Psoas muscle (tissue), 8 donors: ENCODE measurements around the gene TBC1D30. TPM values are rescaled to one million over a fixed set of nuclear protein-coding genes. Genes with fewer than 3 reads are reported as not detected.

Source experiments
- ATAC-seq, 4 donors: fragments of 200-7000 bp; cut with Tn5 transposase; one replicate each; pipeline ENCODE4 v1.9.1; 2020; ENCODE audit warnings: moderate library complexity in 3 of 4, mild to moderate bottlenecking in 2 of 4
- DNase-seq, 2 donors: peaks; one replicate each; pipeline ENCODE4 v3.0.0-alpha.2; 2020
- H3K27ac ChIP-seq: fragments of 200-600 bp; one replicate; pipeline ENCODE4 v1.8.0; 2022
- H3K27me3 ChIP-seq, 3 donors: fragments of 200-600 bp in 1 of 3; one replicate each; pipeline versions ENCODE4 v1.6.1 to v1.8.0; 2013 to 2022; ENCODE audit warnings: low read length in 2 of 3, mild to moderate bottlenecking in 2 of 3, moderate library complexity in 1 of 3; ENCODE audit not compliant: insufficient read depth in 3 of 3
- H3K36me3 ChIP-seq, 2 donors: fragments of 200-600 bp in 1 of 2; one replicate each; pipeline versions ENCODE4 v1.6.1 to v1.8.0; 2013 to 2022; ENCODE audit warnings: low read depth in 1 of 2, mild to moderate bottlenecking in 1 of 2, moderate library complexity in 1 of 2; ENCODE audit not compliant: insufficient read depth in 1 of 2
- H3K4me1 ChIP-seq: fragments of 200-600 bp; one replicate; pipeline ENCODE4 v1.8.0; 2022
- H3K4me3 ChIP-seq: fragments of 200-600 bp; one replicate; pipeline ENCODE4 v1.8.0; 2022; ENCODE audit warnings: mild to moderate bottlenecking
- H3K9me3 ChIP-seq: fragments of 200-600 bp; one replicate; pipeline ENCODE4 v1.8.0; 2022
- WGBS, 3 donors: extraction: QIAGEN DNeasy Blood & Tissue Kit; methylation state at CpG; one replicate each; pipeline versions ENCODE4 v1.1.6 to v1.1.7; 2013; 5-methylcytosine and 5-hydroxymethylcytosine counted together
- intact Hi-C, 2 donors: fragments of 100-400 bp; cut with DNase I; formaldehyde crosslinking; loops; one replicate each; pipeline versions ENCODE4 v1.11.0 to v1.14.2; 2022
- polyA plus RNA-seq, 3 donors: library from polyadenylated mRNA; stranded (reverse); fragments of 200-250 nt; gene quantifications; one replicate each; pipeline ENCODE4 v1.2.3, GENCODE V29; 2013
- total RNA-seq, 4 donors: library from RNA; stranded (reverse); fragmentation: NEBNext Ultra II Directional in 2 of 4; extraction: Animal tissue kit (Norgen Biotek cat#: 25700) in 2 of 4; gene quantifications; one replicate each; pipeline versions ENCODE4 v1.2.1 to v1.2.4, GENCODE V29; 2021 to 2023
- TF ChIP-seq, protein P1 (sequence below): fragments of 200-600 bp; IDR thresholded peaks from one replicate; pipeline ENCODE4 v1.8.0; 2022; ENCODE audit warnings: antibody characterized with exemption
- donor health status: healthy with polysubstance abuse.
- donor health status: DM: no; HTN: no; CAD: no; lungs with moderate emphysema.
- donor health status: Bipolar disorder and iron deficiency.
- donor health status: healthy.
- donor health status: DM: yes; HTN: yes; CAD: no.
- donor health status: DM: no; HTN: no; CAD: no.
- donor health status: DM: no; HTN: no; CAD: no.
- donor health status: DM: yes; HTN: yes; CAD: no.

Gene TBC1D30
- total and polyA plus RNA-seq, 7 donors = 0.09 to 1.0 (median 0.49) TPM

DNA sequence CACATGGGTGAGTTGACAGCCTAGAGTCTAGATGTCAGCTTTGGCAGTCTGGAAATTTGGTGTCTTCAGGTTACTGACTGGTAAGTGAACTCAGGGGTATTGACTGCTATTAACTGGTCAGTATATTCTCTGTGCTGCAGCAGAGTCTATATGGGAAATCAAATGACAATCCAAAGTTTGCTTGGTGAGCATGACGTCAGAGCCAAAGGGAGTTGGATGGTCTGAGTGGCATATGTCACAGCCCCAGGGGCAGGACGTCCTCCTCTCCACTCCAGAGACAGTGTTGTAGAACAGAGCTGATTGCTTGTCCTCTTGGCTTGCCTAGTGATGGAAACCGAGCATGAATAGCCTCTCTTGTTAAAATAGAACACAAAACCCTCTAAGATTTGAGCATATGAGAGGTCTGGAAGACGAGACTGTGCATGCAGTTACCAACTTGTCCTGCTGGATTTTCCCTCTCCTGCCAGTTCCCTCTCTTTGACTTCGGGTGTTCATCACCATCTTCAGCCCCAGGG, 3.3 kb upstream of the TBC1D30 start:
- no peak overlapping the region for H3K27ac ChIP-seq
- H3K36me3 ChIP-seq = no peaks in the 10 kb centered on the region
- DNase-seq (no peak), ATAC-seq (no peak)
- peaks cover 0 to 35% (median 11%) of the 10 kb centered on the region in 3 donors for H3K27me3 ChIP-seq
- TF ChIP-seq, protein P1, sequence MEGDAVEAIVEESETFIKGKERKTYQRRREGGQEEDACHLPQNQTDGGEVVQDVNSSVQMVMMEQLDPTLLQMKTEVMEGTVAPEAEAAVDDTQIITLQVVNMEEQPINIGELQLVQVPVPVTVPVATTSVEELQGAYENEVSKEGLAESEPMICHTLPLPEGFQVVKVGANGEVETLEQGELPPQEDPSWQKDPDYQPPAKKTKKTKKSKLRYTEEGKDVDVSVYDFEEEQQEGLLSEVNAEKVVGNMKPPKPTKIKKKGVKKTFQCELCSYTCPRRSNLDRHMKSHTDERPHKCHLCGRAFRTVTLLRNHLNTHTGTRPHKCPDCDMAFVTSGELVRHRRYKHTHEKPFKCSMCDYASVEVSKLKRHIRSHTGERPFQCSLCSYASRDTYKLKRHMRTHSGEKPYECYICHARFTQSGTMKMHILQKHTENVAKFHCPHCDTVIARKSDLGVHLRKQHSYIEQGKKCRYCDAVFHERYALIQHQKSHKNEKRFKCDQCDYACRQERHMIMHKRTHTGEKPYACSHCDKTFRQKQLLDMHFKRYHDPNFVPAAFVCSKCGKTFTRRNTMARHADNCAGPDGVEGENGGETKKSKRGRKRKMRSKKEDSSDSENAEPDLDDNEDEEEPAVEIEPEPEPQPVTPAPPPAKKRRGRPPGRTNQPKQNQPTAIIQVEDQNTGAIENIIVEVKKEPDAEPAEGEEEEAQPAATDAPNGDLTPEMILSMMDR = no peak
- peaks cover 9% of the 10 kb centered on the region for H3K4me1 ChIP-seq
- 68 to 71% (median 69%) methylated on average over 5 of the region's 5 CpGs for WGBS, 3 donors
- no peak overlapping the region for H3K4me3 ChIP-seq
- intact Hi-C loops = no loop called here
- H3K9me3 ChIP-seq = peaks cover 9% of the 10 kb centered on the region

DNA sequence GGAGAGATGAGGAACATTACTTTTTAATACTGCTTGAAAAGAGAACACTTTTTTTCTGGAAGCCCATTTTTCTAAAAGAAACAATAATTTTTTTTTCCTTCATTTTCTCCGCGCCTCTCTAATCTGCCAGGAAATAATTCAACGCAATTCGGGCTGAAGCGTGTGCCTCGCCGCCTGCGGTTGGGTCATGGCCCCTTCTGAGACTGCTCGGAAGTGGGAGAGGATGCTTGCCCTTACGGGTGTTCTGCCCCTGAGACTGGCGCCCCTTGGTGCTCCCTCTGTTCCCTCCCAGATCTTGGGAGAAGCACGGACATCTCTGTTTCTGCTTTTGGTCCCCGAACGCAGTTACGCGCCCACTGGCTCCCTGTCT, 332 bp upstream of the TBC1D30 start:
- intact Hi-C loops = no loop called here
- peak overlapping the region; percentile 60 for H3K4me3 ChIP-seq
- peaks cover 9% of the 10 kb centered on the region for H3K9me3 ChIP-seq
- peaks cover 4 to 64% (median 17%) of the 10 kb centered on the region in 3 donors for H3K27me3 ChIP-seq
- TF ChIP-seq, protein P1 = no peak
- ATAC-seq (no peak), DNase-seq (no peak)
- H3K4me1 ChIP-seq = peaks cover 9% of the 10 kb centered on the region
- H3K27ac ChIP-seq = no peak overlapping the region
- WGBS, 3 donors = 1 to 3% (median 1%) methylated on average over 16 of the region's 16 CpGs
- H3K36me3 ChIP-seq = no peaks in the 10 kb centered on the region

DNA sequence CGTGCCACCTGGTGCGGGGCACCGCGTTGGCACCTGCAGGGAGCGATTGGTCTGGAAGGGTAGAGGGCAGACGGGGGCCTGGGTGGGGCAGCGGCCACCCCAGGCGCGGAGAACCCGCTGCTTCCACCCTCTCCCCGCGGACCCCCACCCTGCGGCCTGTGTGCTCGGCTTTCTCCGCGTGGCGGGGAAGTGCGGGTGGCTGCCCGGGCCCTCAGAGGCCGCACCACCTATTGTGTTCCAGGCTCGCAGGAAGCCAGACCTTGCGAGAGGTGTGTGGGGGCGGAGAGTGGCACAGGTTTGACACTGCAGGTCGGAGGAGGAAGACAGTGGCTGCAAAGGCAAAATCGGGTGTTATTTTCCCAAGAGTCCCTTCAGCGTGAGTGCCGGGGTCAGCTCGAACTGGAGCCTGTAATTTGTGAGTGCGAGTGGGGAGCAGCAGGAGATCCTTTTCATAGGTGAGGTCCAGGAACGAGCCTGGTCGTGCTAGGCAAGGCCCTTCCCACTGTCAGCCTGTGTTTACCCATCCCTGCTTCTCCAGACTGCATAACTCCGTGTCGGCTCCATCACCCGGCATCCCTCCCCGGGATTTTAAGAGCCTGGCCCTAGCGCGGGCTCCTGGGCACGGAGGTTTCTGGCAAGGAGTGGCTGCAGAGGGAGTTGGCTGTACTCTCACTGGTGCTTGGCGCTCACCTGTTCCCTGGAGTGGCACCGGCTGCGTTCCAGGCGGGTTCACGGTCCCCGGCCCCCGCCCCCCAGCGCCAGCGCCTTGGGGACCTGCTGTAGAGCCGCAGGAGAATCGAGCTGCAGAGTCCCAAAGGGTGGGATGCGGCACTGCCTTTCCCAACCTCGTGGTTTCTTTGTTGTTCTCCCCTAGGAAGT, 935 bp downstream of the TBC1D30 start:
- Histone ChIP-seq H3K4me3 (peak overlapping the region; percentile 60), H3K27ac (no peak overlapping the region), H3K36me3 (no peaks in the 10 kb centered on the region), H3K9me3 (peaks cover 9% of the 10 kb centered on the region), H3K27me3 (peaks cover 4 to 65% (median 17%) of the 10 kb centered on the region in 3 donors), H3K4me1 (peaks cover 9% of the 10 kb centered on the region)
- 1 to 4% (median 3%) methylated on average over 50 to 51 of the region's 51 CpGs for WGBS, 3 donors
- DNase-seq (no peak), ATAC-seq (peak in 1 of 4 donors; percentile 27)
- TF ChIP-seq, protein P1 = no peak
- intact Hi-C loops = no loop called here

DNA sequence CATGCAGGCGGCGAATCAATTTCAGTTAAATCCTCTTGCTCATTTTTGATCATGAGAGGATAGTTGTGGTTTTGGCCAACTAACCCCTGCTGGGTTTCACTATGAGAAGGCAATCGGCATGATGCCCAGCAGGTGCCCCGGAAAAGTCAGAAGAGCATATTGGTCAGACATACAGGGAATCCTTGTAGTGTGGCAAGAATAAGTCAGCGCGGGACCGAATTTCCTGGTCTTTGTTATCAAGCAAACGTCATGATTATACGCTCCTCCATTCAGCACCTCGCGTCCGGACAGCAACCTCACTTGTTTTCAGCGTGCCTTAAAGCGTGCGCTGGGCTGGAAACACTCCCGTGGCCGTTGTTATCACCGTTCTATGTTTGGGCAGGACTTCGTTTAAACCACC, 1.8 kb downstream of the TBC1D30 start:
- Histone ChIP-seq H3K9me3 (peaks cover 9% of the 10 kb centered on the region), H3K36me3 (no peaks in the 10 kb centered on the region), H3K4me3 (no peak overlapping the region), H3K27me3 (peaks cover 4 to 65% (median 17%) of the 10 kb centered on the region in 3 donors), H3K4me1 (peaks cover 9% of the 10 kb centered on the region), H3K27ac (no peak overlapping the region)
- ATAC-seq (peak in 1 of 4 donors; percentile 45), DNase-seq (peak; percentile 46 to 53)
- 4 to 7% (median 4%) methylated on average over 19 of the region's 19 CpGs for WGBS, 3 donors
- TF ChIP-seq, protein P1 = no peak
- intact Hi-C loops = no loop called here
